Measurements from ENCODE around the gene AEBP2. TPM values are rescaled to one million over a fixed set of nuclear protein-coding genes. Genes with fewer than 3 reads are reported as not detected.

The AEBP2 gene
- total and polyA plus RNA-seq, 9 of the 15 experiments (the other 6 are each of a cell fraction or from before 2014, with no cell fraction given), result 5.7 to 43.7 (median 10.3) TPM

GRCh38 chr12:19439059-19440018, at the start of gene AEBP2 (continued):
- TF ChIP-seq L3MBTL2 (IDR thresholded peaks at IDR 0.05) (peak; percentile 100), NRF1 (conservative IDR thresholded peaks at IDR 0.05 in 1 of 2, IDR thresholded peaks at IDR 0.05 in 1 of 2) (peak; percentile 86 to 87), MTA1 (IDR thresholded peaks at IDR 0.05; ENCODE audit: borderline replicate concordance) (no peak), SREBF1 (IDR thresholded peaks at IDR 0.05; ENCODE audit: borderline replicate concordance, low read depth, low read length) (no peak), KLF16 (IDR thresholded peaks at IDR 0.05) (no peak), RNF2 (IDR thresholded peaks at IDR 0.05) (peak; percentile 86), PTTG1 (tag; IDR thresholded peaks at IDR 0.05; ENCODE audit: low read depth) (0 out of 2 replicates have a peak, but pooled peaks have one; percentile 35), AFF4 (CRISPR knock-in tag; IDR thresholded peaks at IDR 0.05) (peak; percentile 24; the same call in 1 of the 2 replicates), NR2C2 (CRISPR knock-in tag; IDR thresholded peaks at IDR 0.05) (no peak), NR2C2 (tag; IDR thresholded peaks at IDR 0.05) (no peak), PTRF (tag; IDR thresholded peaks at IDR 0.05) (no peak), ZNF197 (CRISPR knock-in tag; IDR thresholded peaks at IDR 0.05; ENCODE audit: low read depth) (no peak), IFI16 (CRISPR knock-in tag; IDR thresholded peaks at IDR 0.05) (no peak), ZNF57 (CRISPR knock-in tag; IDR thresholded peaks at IDR 0.05) (no peak), ZNF584 (CRISPR knock-in tag; IDR thresholded peaks at IDR 0.05; ENCODE audit: low read depth) (no peak), ZFP30 (CRISPR knock-in tag; IDR thresholded peaks at IDR 0.05; ENCODE audit: borderline replicate concordance) (no peak), FOS (IDR thresholded peaks at IDR 0.05; ENCODE audit: extremely low read depth, insufficient read length) (no peak), PHF8 (IDR thresholded peaks at IDR 0.05; ENCODE audit: borderline replicate concordance, low read length) (peak; percentile 65; the same call in 1 of the 2 replicates), MCM2 (IDR thresholded peaks at IDR 0.05; ENCODE audit: low read depth) (no peak), HINFP (tag; conservative IDR thresholded peaks at IDR 0.05; ENCODE audit: low read depth) (no peak), NBN (IDR thresholded peaks at IDR 0.05; ENCODE audit: low read depth) (no peak), NONO (IDR thresholded peaks at IDR 0.05; ENCODE audit: low read depth in 2 of 2, low read length in 1 of 2) (0 out of 4 replicates have a peak, but pooled peaks have one; percentile 19 to 35), NCOA1 (IDR thresholded peaks at IDR 0.05; ENCODE audit: low read depth) (no peak)

Data from K562 (cell line).